Gastrocnemius medialis (tissue), 4 donors: Measurements from ENCODE around the gene LSAMP. TPM values are rescaled to one million over a fixed set of nuclear protein-coding genes. Genes with fewer than 3 reads are reported as not detected.

ENCODE experiments used
- ATAC-seq, 2 donors: fragments of 150-250 bp; one replicate each; pipeline ENCODE4 v1.9.1; 2016
- DNase-seq, 2 donors: peaks; one replicate each; pipeline ENCODE4 v3.0.0-alpha.2; 2019
- H3K27ac ChIP-seq, 4 donors: fragments of 200-600 bp; sonication (generic); 1 replicate in 1 of 4; 2 replicates in 3 of 4; pipeline ENCODE4 v1.5.1; 2016 to 2018; ENCODE audit warnings: mild to moderate bottlenecking in 2 of 4, moderate library complexity in 1 of 4
- H3K27me3 ChIP-seq, 3 donors: fragments of 200-600 bp; sonication (generic) in 2 of 3; 1 replicate in 1 of 3; 2 replicates in 2 of 3; pipeline versions ENCODE4 v1.5.1 to v1.6.0; 2016 to 2019; ENCODE audit warnings: mild to moderate bottlenecking in 1 of 3, moderate library complexity in 1 of 3
- H3K36me3 ChIP-seq, 2 donors: fragments of 200-600 bp; sonication (generic) in 1 of 2; one replicate each; pipeline ENCODE4 v1.5.1; 2017 to 2018
- H3K4me1 ChIP-seq, 2 donors: fragments of 200-600 bp; sonication (generic) in 1 of 2; one replicate each; pipeline ENCODE4 v1.5.1; 2016 to 2017; ENCODE audit warnings: mild to moderate bottlenecking in 2 of 2
- H3K4me3 ChIP-seq, 4 donors: fragments of 200-600 bp; sonication (generic) in 3 of 4; 1 replicate in 1 of 4; 2 replicates in 3 of 4; pipeline ENCODE4 v1.5.1; 2016 to 2019; ENCODE audit warnings: mild to moderate bottlenecking in 2 of 4
- H3K9me3 ChIP-seq, 3 donors: fragments of 200-600 bp; sonication (generic) in 2 of 3; 1 replicate in 1 of 3; 2 replicates in 2 of 3; pipeline ENCODE4 v1.5.1; 2016 to 2019
- POLR2A ChIP-seq, 2 donors: fragments of 450-650 bp; IDR thresholded peaks; one replicate each; pipeline ENCODE4 v1.6.1; 2017; ENCODE audit warnings: antibody characterized with exemption in 2 of 2, mild to moderate bottlenecking in 2 of 2, moderate library complexity in 2 of 2
- in situ Hi-C, 4 donors: fragments of 200-750 bp; cut with MboI; loops; one replicate each; pipeline versions ENCODE4 v1.15.0 to v1.8.0; 2017; ENCODE audit warnings: low sequenced_read_pairs in 4 of 4
- intact Hi-C: fragments of 100-400 bp; cut with DNase I; formaldehyde crosslinking; loops from one replicate; pipeline ENCODE4 v1.15.1; 2023; ENCODE audit warnings: low total_unique reads
- total RNA-seq, 4 donors: library from RNA; depleted of rRNA; stranded (reverse); fragments of >200 nt; gene quantifications; one replicate each; pipeline versions ENCODE4 v1.1.0 to v1.2.3, GENCODE V29; 2016
- TF ChIP-seq, protein P1 (sequence below), 5 experiments: fragments of 450-650 bp in 3 of 5; fragments of 200-600 bp in 2 of 5; sonication (generic) in 2 of 5; IDR thresholded peaks in 4 of 5; conservative IDR thresholded peaks in 1 of 5; 1 replicate in 4 of 5; 2 replicates in 1 of 5; pipeline ENCODE4 v1.5.1; 2016 to 2019; ENCODE audit warnings: antibody characterized with exemption in 5 of 5, mild to moderate bottlenecking in 3 of 5, moderate library complexity in 3 of 5

LSAMP gene
- total RNA-seq, 4 donors from 2014 or later, result 0.07 to 0.10 TPM; not detected in 2

DNA sequence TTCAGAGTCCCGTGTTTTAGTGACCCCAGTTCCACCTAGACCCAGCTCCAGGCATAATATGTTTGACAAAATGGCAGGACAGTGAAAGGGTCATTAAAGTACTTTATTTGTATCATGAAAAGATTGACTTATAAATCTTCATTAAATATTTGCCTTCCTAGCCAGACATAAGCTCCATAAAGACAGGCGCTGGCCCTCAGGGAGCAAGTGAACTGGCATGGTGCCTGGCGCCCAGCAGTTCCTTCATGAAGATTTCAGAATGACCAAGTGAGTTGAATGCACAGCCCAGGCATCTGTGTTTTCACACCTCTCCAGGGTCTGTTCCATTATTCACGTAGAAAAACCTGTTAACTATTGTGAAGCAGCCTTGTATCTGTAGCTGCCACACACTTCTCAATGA is 655.8 kb downstream of the LSAMP start:
- intact Hi-C loops, result loop anchor here (10.0 kb wide), 1 partner anchor 135 kb away; no protein-coding TSS in a partner anchor
- H3K9me3 ChIP-seq, result no peaks in the 10 kb centered on the region
- TF ChIP-seq POLR2A (IDR thresholded peaks at IDR 0.05), result no peak
- TF ChIP-seq, protein P1, sequence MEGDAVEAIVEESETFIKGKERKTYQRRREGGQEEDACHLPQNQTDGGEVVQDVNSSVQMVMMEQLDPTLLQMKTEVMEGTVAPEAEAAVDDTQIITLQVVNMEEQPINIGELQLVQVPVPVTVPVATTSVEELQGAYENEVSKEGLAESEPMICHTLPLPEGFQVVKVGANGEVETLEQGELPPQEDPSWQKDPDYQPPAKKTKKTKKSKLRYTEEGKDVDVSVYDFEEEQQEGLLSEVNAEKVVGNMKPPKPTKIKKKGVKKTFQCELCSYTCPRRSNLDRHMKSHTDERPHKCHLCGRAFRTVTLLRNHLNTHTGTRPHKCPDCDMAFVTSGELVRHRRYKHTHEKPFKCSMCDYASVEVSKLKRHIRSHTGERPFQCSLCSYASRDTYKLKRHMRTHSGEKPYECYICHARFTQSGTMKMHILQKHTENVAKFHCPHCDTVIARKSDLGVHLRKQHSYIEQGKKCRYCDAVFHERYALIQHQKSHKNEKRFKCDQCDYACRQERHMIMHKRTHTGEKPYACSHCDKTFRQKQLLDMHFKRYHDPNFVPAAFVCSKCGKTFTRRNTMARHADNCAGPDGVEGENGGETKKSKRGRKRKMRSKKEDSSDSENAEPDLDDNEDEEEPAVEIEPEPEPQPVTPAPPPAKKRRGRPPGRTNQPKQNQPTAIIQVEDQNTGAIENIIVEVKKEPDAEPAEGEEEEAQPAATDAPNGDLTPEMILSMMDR (IDR thresholded peaks at IDR 0.05 in 4 of 5, conservative IDR thresholded peaks at IDR 0.05 in 1 of 5), result no peak
- H3K36me3 ChIP-seq, result no peaks in the 10 kb centered on the region
- DNase-seq, result no peak
- H3K4me1 ChIP-seq, result peaks cover 0 to 8% of the 10 kb centered on the region in 2 donors
- H3K27me3 ChIP-seq, result no peaks in the 10 kb centered on the region
- in situ Hi-C loops, result loop anchor here in 1 of 4 donors (10.0 kb wide), 1 partner anchor 575 kb away; no protein-coding TSS in a partner anchor
- H3K4me3 ChIP-seq, result no peak overlapping the region
- no peak overlapping the region for H3K27ac ChIP-seq
- ATAC-seq, result no peak

- H3K4me1 ChIP-seq, result peaks cover 0 to 8% of the 10 kb centered on the region in 2 donors
- ATAC-seq (no peak), DNase-seq (no peak)
- H3K27ac ChIP-seq, result no peak overlapping the region
- H3K4me3 ChIP-seq, result no peak overlapping the region
- no peaks in the 10 kb centered on the region for H3K27me3 ChIP-seq
- intact Hi-C loops, result loop anchor here (10.0 kb wide), 1 partner anchor 134 kb away; no protein-coding TSS in a partner anchor
- no peaks in the 10 kb centered on the region for H3K9me3 ChIP-seq
- in situ Hi-C loops, result loop anchor here in 1 of 4 donors (10.0 kb wide), 1 partner anchor 574 kb away; no protein-coding TSS in a partner anchor
- TF ChIP-seq, protein P1 (IDR thresholded peaks at IDR 0.05 in 4 of 5, conservative IDR thresholded peaks at IDR 0.05 in 1 of 5), result no peak
- no peak for TF ChIP-seq POLR2A (IDR thresholded peaks at IDR 0.05)
- no peaks in the 10 kb centered on the region for H3K36me3 ChIP-seq
These were observed 656.3 kb downstream of the LSAMP start for GRCh38 chr3:115788921-115789470.

DNA sequence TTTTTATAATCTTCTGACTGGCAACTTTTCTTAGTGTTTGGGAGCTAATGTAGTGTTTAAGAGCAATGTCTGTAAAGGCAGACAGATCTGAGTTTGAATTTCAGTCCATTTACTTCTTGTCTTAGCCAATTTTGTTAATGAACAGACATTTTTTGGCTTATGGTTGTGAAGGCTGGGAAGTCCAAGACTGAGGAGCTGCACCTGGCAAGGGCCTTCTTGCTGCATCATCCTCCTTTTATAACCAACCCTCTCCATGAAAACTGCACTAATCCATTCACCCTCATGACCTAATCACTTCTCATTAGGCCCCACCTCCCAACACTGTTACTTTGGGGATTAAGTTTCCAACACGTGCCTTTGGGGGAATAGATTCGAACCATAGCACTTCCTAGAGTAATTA is 657.5 kb downstream of the LSAMP start:
- intact Hi-C loops (loop anchor here (10.0 kb wide), 1 partner anchor 133 kb away; no protein-coding TSS in a partner anchor), in situ Hi-C loops (loop anchor here in 1 of 4 donors (10.0 kb wide), 1 partner anchor 573 kb away; no protein-coding TSS in a partner anchor)
- no peak overlapping the region for H3K4me3 ChIP-seq
- H3K27me3 ChIP-seq, result no peaks in the 10 kb centered on the region
- no peak for DNase-seq
- no peaks in the 10 kb centered on the region for H3K9me3 ChIP-seq
- TF ChIP-seq, protein P1 (IDR thresholded peaks at IDR 0.05 in 4 of 5, conservative IDR thresholded peaks at IDR 0.05 in 1 of 5), result no peak
- TF ChIP-seq POLR2A (IDR thresholded peaks at IDR 0.05), result no peak
- peaks cover 5 to 8% of the 10 kb centered on the region in 2 donors for H3K4me1 ChIP-seq
- ATAC-seq, result no peak
- H3K36me3 ChIP-seq, result no peaks in the 10 kb centered on the region
- H3K27ac ChIP-seq, result no peak overlapping the region

- intact Hi-C loops, result loop anchor here (10.0 kb wide), 1 partner anchor 131 kb away; no protein-coding TSS in a partner anchor
- TF ChIP-seq, protein P1 (IDR thresholded peaks at IDR 0.05 in 4 of 5, conservative IDR thresholded peaks at IDR 0.05 in 1 of 5), result no peak
- no peak for TF ChIP-seq POLR2A (IDR thresholded peaks at IDR 0.05)
- Histone ChIP-seq H3K36me3 (no peaks in the 10 kb centered on the region), H3K27ac (no peak overlapping the region), H3K27me3 (no peaks in the 10 kb centered on the region), H3K4me1 (peaks cover 5 to 8% of the 10 kb centered on the region in 2 donors), H3K9me3 (no peaks in the 10 kb centered on the region), H3K4me3 (no peak overlapping the region)
- ATAC-seq, result no peak
- in situ Hi-C loops, result loop anchor here in 1 of 4 donors (10.0 kb wide), 1 partner anchor 571 kb away; no protein-coding TSS in a partner anchor
- no peak for DNase-seq
These were observed 659.5 kb downstream of the LSAMP start for GRCh38 chr3:115785782-115786181.
